ENCODE results near the gene PCED1A.

DNA sequence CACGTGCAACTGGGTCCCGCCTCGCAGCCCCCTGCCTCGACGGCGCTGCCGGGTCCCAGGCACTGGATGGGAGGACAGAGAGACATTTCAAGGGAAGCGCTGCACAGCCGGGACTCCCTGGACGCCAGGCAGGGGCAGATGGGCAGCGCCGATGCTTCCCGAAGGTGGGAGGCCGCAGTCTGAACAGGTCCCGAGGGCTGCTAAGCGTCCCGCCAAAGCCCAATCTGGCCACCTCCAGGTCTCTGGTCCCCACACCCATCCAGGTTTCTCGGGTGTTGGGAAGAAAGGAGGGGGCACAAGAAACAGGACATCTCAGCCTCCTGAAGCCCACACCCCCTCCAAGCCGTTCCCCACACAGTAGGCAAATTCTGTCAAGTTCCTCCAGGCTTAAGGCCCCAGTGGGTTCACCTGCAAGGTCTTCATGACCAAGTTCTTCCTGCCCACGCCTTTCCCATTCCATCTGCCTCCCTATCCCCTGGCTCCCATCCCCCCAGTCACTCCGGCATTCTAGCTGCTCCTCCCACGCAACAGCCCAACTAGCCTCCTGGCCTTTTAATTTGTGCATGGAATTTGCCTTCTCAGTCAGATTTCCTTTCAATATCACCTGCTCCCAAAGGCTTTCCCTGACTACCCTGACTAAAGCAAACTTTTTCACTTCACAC lies 34.6 kb downstream of the PCED1A start:
- TF ChIP-seq, protein P1, sequence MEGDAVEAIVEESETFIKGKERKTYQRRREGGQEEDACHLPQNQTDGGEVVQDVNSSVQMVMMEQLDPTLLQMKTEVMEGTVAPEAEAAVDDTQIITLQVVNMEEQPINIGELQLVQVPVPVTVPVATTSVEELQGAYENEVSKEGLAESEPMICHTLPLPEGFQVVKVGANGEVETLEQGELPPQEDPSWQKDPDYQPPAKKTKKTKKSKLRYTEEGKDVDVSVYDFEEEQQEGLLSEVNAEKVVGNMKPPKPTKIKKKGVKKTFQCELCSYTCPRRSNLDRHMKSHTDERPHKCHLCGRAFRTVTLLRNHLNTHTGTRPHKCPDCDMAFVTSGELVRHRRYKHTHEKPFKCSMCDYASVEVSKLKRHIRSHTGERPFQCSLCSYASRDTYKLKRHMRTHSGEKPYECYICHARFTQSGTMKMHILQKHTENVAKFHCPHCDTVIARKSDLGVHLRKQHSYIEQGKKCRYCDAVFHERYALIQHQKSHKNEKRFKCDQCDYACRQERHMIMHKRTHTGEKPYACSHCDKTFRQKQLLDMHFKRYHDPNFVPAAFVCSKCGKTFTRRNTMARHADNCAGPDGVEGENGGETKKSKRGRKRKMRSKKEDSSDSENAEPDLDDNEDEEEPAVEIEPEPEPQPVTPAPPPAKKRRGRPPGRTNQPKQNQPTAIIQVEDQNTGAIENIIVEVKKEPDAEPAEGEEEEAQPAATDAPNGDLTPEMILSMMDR (IDR thresholded peaks at IDR 0.05) = no peak
- no peak for TF ChIP-seq POLR2A (IDR thresholded peaks at IDR 0.05)

Data from ovary (tissue), 3 donors.